Measurements from ENCODE around the gene ATP8B3.

The ATP8B3 gene

GRCh38 chr19:1850809-1851653 lies 39.0 kb upstream of the ATP8B3 start:
- no peak overlapping the region for H3K4me3 ChIP-seq (ENCODE audit: low read depth, low read length)

- no peak overlapping the region for H3K4me3 ChIP-seq (ENCODE audit: low read depth, low read length)
Observed at GRCh38 chr19:1849886-1850398, 37.9 kb upstream of the ATP8B3 start.

- no peak overlapping the region for H3K4me3 ChIP-seq (ENCODE audit: low read depth, low read length)
Observed at GRCh38 chr19:1849132-1849474, 37.0 kb upstream of the ATP8B3 start.

GRCh38 chr19:1848399-1849131 lies 36.5 kb upstream of the ATP8B3 start, which contains the start of gene REXO1:
TSS of gene REXO1 (minus strand) at chr19:1848483. CDS start at chr19:1848358, 125 bp downstream.
- H3K4me3 ChIP-seq (ENCODE audit: low read depth, low read length): peak within 1 kb of the TSS; percentile 86

- peak overlapping the region; percentile 86 for H3K4me3 ChIP-seq (ENCODE audit: low read depth, low read length)
Observed at GRCh38 chr19:1847684-1848398, 35.8 kb upstream of the ATP8B3 start.

GRCh38 chr19:1847348-1847683 lies 35.2 kb upstream of the ATP8B3 start:
- peak overlapping the region; percentile 86 for H3K4me3 ChIP-seq (ENCODE audit: low read depth, low read length)

GRCh38 chr19:1846517-1847204 lies 34.6 kb upstream of the ATP8B3 start:
- no peak overlapping the region for H3K4me3 ChIP-seq (ENCODE audit: low read depth, low read length)

- H3K4me3 ChIP-seq (ENCODE audit: low read depth, low read length): no peak overlapping the region
Observed at GRCh38 chr19:1845642-1846041, 33.6 kb upstream of the ATP8B3 start.

- no peak overlapping the region for H3K4me3 ChIP-seq (ENCODE audit: low read depth, low read length)
Observed at GRCh38 chr19:1845125-1845515, 33.0 kb upstream of the ATP8B3 start.

- no peak overlapping the region for H3K4me3 ChIP-seq (ENCODE audit: low read depth, low read length)
Observed at GRCh38 chr19:1844513-1845124, 32.5 kb upstream of the ATP8B3 start.

- H3K4me3 ChIP-seq (ENCODE audit: low read depth, low read length): no peak overlapping the region
Observed at GRCh38 chr19:1843646-1844394, 31.7 kb upstream of the ATP8B3 start.

GRCh38 chr19:1843116-1843515 lies 31.0 kb upstream of the ATP8B3 start:
- no peak overlapping the region for H3K4me3 ChIP-seq (ENCODE audit: low read depth, low read length)

- H3K4me3 ChIP-seq (ENCODE audit: low read depth, low read length): no peak overlapping the region
Observed at GRCh38 chr19:1841209-1841924, 29.3 kb upstream of the ATP8B3 start.

- no peak overlapping the region for H3K4me3 ChIP-seq (ENCODE audit: low read depth, low read length)
Observed at GRCh38 chr19:1840541-1841115, 28.6 kb upstream of the ATP8B3 start.

- H3K4me3 ChIP-seq (ENCODE audit: low read depth, low read length): no peak overlapping the region
Observed at GRCh38 chr19:1839658-1840540, 27.8 kb upstream of the ATP8B3 start.

GRCh38 chr19:1837625-1838105 lies 25.6 kb upstream of the ATP8B3 start:
- H3K4me3 ChIP-seq (ENCODE audit: low read depth, low read length): no peak overlapping the region

GRCh38 chr19:1837222-1837565 lies 25.1 kb upstream of the ATP8B3 start:
- no peak overlapping the region for H3K4me3 ChIP-seq (ENCODE audit: low read depth, low read length)

Data from iPS-11a (cell line).